Urinary bladder (tissue), 4 donors: Measurements from ENCODE around the gene FGD4. TPM values are rescaled to one million over a fixed set of nuclear protein-coding genes. Genes with fewer than 3 reads are reported as not detected.
"Not testable (repeated sequence)": the region's sequence is repeated elsewhere in the genome, so short reads cannot be mapped to it uniquely, and the experiment has no call there.

Experiments used
- DNase-seq: peaks from one replicate; pipeline ENCODE4 v3.0.0-alpha.2; 2015; ENCODE audit errors: extremely low spot score
- H3K27ac ChIP-seq: one replicate; pipeline ENCODE4 v1.5.1; 2013; ENCODE audit warnings: low read depth, mild to moderate bottlenecking, moderate library complexity
- H3K36me3 ChIP-seq: one replicate; pipeline ENCODE4 v1.6.1; 2013; ENCODE audit warnings: mild to moderate bottlenecking, moderate library complexity; ENCODE audit not compliant: insufficient read depth
- H3K4me1 ChIP-seq: one replicate; pipeline ENCODE4 v1.6.1; 2013; ENCODE audit warnings: mild to moderate bottlenecking, moderate library complexity; ENCODE audit not compliant: insufficient read depth
- H3K4me3 ChIP-seq: one replicate; pipeline ENCODE4 v1.5.1; 2013; ENCODE audit warnings: low read depth, low read length
- WGBS: extraction: QIAGEN DNeasy Blood & Tissue Kit; methylation state at CpG from one replicate; pipeline ENCODE4 v1.1.7; 2013; 5-methylcytosine and 5-hydroxymethylcytosine counted together
- polyA plus RNA-seq: library from polyadenylated mRNA; stranded (reverse); fragments of 200-250 nt; gene quantifications from one replicate; pipeline ENCODE4 v1.2.3, GENCODE V29; 2013
- total RNA-seq: library from RNA; depleted of rRNA; stranded (reverse); fragments of >200 nt; gene quantifications from one replicate; pipeline ENCODE4 v1.2.3, GENCODE V29; 2014
- donor health status: healthy with polysubstance abuse.
- donor health status: healthy.

Gene FGD4
- total and polyA plus RNA-seq, 2 donors, result 4.2 to 24.8 TPM

DNA sequence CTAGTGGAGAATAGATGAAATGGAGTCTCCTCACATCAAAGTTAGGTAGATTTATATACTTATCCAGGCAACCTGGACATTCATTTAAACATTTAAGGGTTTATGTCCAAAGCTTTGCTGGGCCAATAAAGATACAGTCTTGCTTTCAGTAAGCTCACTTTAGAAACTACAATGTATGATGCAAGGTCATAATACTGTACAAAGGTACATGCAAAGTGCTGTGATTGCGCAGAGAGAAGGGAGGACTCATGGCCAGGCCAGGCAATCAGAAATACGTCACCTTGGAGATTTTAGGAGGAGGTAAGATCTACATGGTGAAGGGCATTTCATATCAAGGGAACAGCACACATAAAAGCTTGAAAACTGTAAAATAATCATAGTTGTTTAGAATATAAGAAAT is 113.6 kb downstream of the FGD4 start:
- DNase-seq, result no peak
- Histone ChIP-seq H3K4me3 (no peak overlapping the region), H3K27ac (no peak overlapping the region), H3K36me3 (no peaks in the 10 kb centered on the region), H3K4me1 (no peaks in the 10 kb centered on the region)
- 91% methylated on average over 2 of the region's 2 CpGs for WGBS

GRCh38 chr12:32515137-32515873 is 115.9 kb downstream of the FGD4 start:
- no peak for DNase-seq
- Histone ChIP-seq H3K36me3 (no peaks in the 10 kb centered on the region), H3K4me1 (no peaks in the 10 kb centered on the region), H3K27ac (no peak overlapping the region), H3K4me3 (no peak overlapping the region)
- 85% methylated on average over 1 of the region's 1 CpG for WGBS

DNA sequence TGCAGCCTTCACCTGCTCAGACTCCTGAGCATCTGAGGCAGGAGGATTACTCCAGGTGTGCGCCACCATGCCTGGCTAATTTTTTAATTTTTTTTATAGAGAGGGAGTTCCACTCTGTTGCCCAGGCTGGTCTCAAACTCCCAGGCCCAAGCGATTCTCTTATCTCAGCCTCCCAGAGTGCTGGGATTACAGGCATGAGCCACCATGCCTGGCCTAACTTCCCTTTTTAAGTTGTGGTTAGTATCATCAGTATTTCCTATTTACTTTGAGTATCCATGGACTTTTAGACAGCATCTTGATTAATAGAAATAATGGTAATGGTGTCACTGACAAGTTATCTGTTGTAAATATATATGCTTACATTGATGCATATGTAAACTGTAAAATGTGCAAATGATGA is 116.9 kb downstream of the FGD4 start:
- no peak for DNase-seq
- Histone ChIP-seq H3K36me3 (no peaks in the 10 kb centered on the region), H3K4me1 (no peaks in the 10 kb centered on the region), H3K4me3 (no peak overlapping the region), H3K27ac (no peak overlapping the region)
- 72% methylated on average over 2 of the region's 2 CpGs for WGBS

GRCh38 chr12:32517966-32518365 is 118.6 kb downstream of the FGD4 start:
- H3K27ac ChIP-seq, result no peak overlapping the region
- no peak for DNase-seq
- peaks cover 2% of the 10 kb centered on the region for H3K4me1 ChIP-seq
- no peaks in the 10 kb centered on the region for H3K36me3 ChIP-seq
- WGBS, result 96% methylated on average over 5 of the region's 5 CpGs
- no peak overlapping the region for H3K4me3 ChIP-seq

GRCh38 chr12:32519047-32519446 is 119.7 kb downstream of the FGD4 start:
- Histone ChIP-seq H3K4me1 (peaks cover 2% of the 10 kb centered on the region), H3K27ac (no peak overlapping the region), H3K36me3 (no peaks in the 10 kb centered on the region), H3K4me3 (no peak overlapping the region)
- no peak for DNase-seq
- WGBS, result 84% methylated on average over 3 of the region's 3 CpGs

- no peak overlapping the region for H3K4me3 ChIP-seq
- H3K27ac ChIP-seq, result no peak overlapping the region
- 59% methylated on average over 5 of the region's 5 CpGs for WGBS
- no peaks in the 10 kb centered on the region for H3K36me3 ChIP-seq
- DNase-seq, result no peak
- H3K4me1 ChIP-seq, result peaks cover 2% of the 10 kb centered on the region
These were observed 123.2 kb downstream of the FGD4 start for GRCh38 chr12:32522331-32523221.

DNA sequence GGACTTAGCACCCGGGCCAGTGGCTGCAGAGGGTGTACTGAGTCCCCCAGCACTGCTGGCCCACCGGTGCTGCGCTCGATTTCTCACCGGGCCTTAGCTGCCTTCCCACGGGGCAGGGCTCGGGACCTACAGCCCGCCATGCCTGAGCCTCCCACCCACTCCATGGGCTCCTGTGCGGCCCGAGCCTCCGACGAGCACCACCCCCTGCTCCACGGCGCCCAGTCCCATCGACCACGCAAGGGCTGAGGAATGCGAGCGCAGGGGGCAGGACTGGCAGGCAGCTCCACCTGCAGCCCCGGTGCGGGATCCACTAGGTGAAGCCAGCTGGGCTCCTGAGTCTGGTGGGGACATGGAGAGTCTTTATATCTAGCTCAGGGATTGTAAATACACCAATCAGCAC is 126.4 kb downstream of the FGD4 start:
- H3K36me3 ChIP-seq, DNase-seq, H3K4me1 ChIP-seq, H3K27ac ChIP-seq, H3K4me3 ChIP-seq: not testable (repeated sequence)
- 90% methylated on average over 20 of the region's 20 CpGs for WGBS

DNA sequence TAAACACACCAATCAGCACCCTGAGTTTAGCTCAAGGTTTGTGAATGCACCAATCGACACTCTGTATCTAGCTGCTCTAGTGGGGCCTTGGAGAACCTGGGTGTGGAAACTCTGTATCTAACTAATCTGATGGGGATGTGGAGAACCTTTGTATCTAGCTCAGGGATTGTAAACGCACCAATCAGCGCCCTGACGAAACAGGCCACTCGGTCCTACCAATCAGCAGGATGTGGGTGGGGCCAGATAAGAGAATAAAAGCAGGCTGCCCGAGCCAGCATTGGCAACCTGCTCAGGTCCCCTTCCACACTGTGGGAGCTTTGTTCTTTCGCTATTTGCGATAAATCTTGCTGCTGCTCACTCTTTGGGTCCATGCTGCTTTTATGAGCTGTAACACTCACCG is 127.0 kb downstream of the FGD4 start:
- H3K27ac ChIP-seq, DNase-seq: not testable (repeated sequence)
- 93% methylated on average over 9 of the region's 9 CpGs for WGBS

GRCh38 chr12:32532422-32532821 is 133.1 kb downstream of the FGD4 start:
- Histone ChIP-seq H3K4me3 (no peak overlapping the region), H3K4me1 (no peaks in the 10 kb centered on the region), H3K27ac (peak overlapping the region; percentile 15), H3K36me3 (no peaks in the 10 kb centered on the region)
- DNase-seq, result no peak
- 63% methylated on average over 1 of the region's 1 CpG for WGBS

More for the DNA sequence above, 127.0 kb downstream of the FGD4 start:
- H3K36me3 ChIP-seq, H3K4me3 ChIP-seq, H3K4me1 ChIP-seq: not testable (repeated sequence)

DNA sequence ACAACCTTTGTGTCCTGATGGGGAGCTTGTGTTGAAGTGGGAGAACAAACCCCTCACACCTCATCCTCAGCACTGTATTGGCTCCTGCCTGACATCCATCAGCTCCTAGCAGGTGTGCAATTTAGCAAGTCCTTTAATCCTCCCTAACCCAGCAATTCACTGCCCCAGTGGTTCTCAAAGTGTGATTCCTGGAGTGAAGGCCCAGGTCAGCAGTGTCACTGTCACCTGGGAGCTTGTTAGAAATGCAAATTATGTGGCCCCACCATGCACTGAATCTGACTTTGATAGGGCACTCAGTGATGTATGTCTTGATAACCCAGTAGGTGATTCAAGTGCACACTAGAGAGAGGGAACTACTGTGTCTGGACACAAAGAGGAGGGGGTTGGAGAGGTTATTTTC is 133.6 kb downstream of the FGD4 start:
- no peak for DNase-seq
- H3K36me3 ChIP-seq, result no peaks in the 10 kb centered on the region
- H3K4me1 ChIP-seq, result no peaks in the 10 kb centered on the region
- no peak overlapping the region for H3K4me3 ChIP-seq
- H3K27ac ChIP-seq, result no peak overlapping the region

DNA sequence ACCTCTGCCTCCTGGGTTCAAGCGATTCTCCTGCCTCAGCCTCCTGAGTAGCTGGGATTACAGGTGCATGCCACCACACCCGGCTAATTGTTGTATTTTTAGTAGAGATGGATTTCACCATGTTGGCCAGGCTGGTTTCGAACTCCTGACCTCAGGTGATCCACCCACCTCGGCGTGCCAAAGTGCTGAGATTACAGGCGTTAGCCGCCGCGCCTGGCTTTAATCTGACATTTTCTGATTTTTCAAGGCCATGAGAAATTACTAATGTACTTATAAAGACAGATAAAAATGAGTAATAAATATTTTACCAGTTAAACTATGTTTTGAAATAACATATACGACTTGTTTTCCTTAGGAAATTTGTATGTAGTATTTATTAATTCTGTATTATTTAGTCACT is 134.1 kb downstream of the FGD4 start:
- DNase-seq, H3K4me3 ChIP-seq, H3K36me3 ChIP-seq, H3K4me1 ChIP-seq, H3K27ac ChIP-seq: not testable (repeated sequence)
- WGBS, result 85% methylated on average over 10 of the region's 10 CpGs

GRCh38 chr12:32533971-32534590 is 134.7 kb downstream of the FGD4 start:
- 7% methylated on average over 6 of the region's 6 CpGs for WGBS
- H3K36me3 ChIP-seq, result no peaks in the 10 kb centered on the region
- peak overlapping the region; percentile 46 for H3K4me3 ChIP-seq
- no peaks in the 10 kb centered on the region for H3K4me1 ChIP-seq
- H3K27ac ChIP-seq, result peak overlapping the region; percentile 52
- peak; percentile 18 for DNase-seq

GRCh38 chr12:32534698-32535097 is 135.3 kb downstream of the FGD4 start:
- DNase-seq, result no peak
- Histone ChIP-seq H3K4me3 (peak overlapping the region; percentile 46), H3K4me1 (no peaks in the 10 kb centered on the region), H3K27ac (peak overlapping the region; percentile 27), H3K36me3 (no peaks in the 10 kb centered on the region)
- 34% methylated on average over 1 of the region's 1 CpG for WGBS
